Measurements from ENCODE around the gene ASTN2. TPM values are rescaled to one million over a fixed set of nuclear protein-coding genes. Genes with fewer than 3 reads are reported as not detected.

ASTN2 gene
- total RNA-seq, 1 donor from 2014 or later: 13.6 TPM

GRCh38 chr9:116689486-116690032, 725.3 kb downstream of the ASTN2 start:
- Histone ChIP-seq H3K4me3 (ENCODE audit: insufficient read depth, low read depth, low read length) (no peak overlapping the region), H3K9me3 (ENCODE audit: insufficient read depth, low read depth, low read length) (no peaks in the 10 kb centered on the region), H3K27ac (ENCODE audit: low read depth, low read length) (no peak overlapping the region), H3K4me1 (ENCODE audit: insufficient read depth, low read length) (peaks cover 42% of the 10 kb centered on the region), H4K20me1 (ENCODE audit: insufficient read depth, low read length) (peaks cover 58% of the 10 kb centered on the region), H3K9ac (ENCODE audit: low read length) (no peak overlapping the region), H3K36me3 (ENCODE audit: insufficient read depth, low read length) (no peaks in the 10 kb centered on the region), H3K4me2 (ENCODE audit: low read length) (peak overlapping the region; percentile 100), H3K79me2 (ENCODE audit: insufficient read depth, low read length) (peaks cover 80% of the 10 kb centered on the region), H2AFZ (ENCODE audit: low read depth, low read length) (no peak overlapping the region), H3K27me3 (ENCODE audit: insufficient read depth, low read length) (no peaks in the 10 kb centered on the region)
- Mint-ChIP-seq H3K4me1 (ENCODE audit: low read depth, unreplicated experiment) (peaks cover 64% of the 10 kb centered on the region), H3K36me3 (ENCODE audit: low read depth, unreplicated experiment) (no peaks in the 10 kb centered on the region), H3K27me3 (ENCODE audit: low read depth, unreplicated experiment) (no peaks in the 10 kb centered on the region), H3K4me3 (ENCODE audit: unreplicated experiment) (peak overlapping the region; percentile 91), H3K9me3 (ENCODE audit: unreplicated experiment) (no peaks in the 10 kb centered on the region), H3K27ac (ENCODE audit: unreplicated experiment) (peak overlapping the region; percentile 80)
- FAIRE-seq: no peak
- TF ChIP-seq CTCF (IDR thresholded peaks at IDR 0.05; ENCODE audit: insufficient read depth, low read depth, low read length): no peak
- TF ChIP-seq EZH2 (IDR thresholded peaks at IDR 0.05; ENCODE audit: insufficient read depth, low read length): no peak
- DNase-seq (ENCODE audit: low read depth): no peak

DNA sequence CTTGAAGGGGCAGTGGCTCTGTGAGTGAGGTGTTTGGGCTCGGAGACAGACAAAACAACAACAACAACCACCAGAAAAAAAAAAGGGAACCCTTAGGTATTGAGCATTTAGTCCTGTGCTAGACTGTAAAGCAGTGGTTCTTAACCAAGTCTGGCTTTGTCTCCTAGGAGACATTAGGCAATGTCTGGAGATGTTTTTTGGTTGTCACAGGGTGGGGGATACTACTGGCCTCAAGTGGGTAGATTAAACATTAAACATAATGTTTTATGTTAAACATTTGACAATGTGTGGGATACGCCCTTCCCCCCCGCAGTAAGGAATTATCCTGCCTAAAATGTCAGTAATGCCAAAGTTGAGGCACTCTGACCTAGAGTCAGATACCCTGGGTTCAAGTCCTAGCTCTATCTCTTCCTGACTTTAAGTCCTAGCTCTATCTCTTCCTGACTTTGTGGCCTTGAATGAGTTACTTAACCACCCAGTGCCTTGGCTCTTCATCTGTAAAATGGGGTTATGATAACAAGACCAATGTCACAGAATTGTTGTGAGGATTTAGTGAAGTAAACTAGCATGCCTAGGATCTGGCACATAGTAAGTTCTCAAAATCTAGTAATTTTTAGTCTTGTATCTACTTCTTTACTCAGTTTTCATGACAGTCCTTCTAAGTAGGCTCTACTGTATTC, 725.9 kb downstream of the ASTN2 start:
- Histone ChIP-seq H3K36me3 (ENCODE audit: insufficient read depth, low read length) (no peaks in the 10 kb centered on the region), H3K27me3 (ENCODE audit: insufficient read depth, low read length) (no peaks in the 10 kb centered on the region), H3K9me3 (ENCODE audit: insufficient read depth, low read depth, low read length) (no peaks in the 10 kb centered on the region), H3K79me2 (ENCODE audit: insufficient read depth, low read length) (peaks cover 76% of the 10 kb centered on the region), H3K4me2 (ENCODE audit: low read length) (peak overlapping the region; percentile 100), H2AFZ (ENCODE audit: low read depth, low read length) (no peak overlapping the region), H3K4me1 (ENCODE audit: insufficient read depth, low read length) (peaks cover 41% of the 10 kb centered on the region), H3K4me3 (ENCODE audit: insufficient read depth, low read depth, low read length) (peak overlapping the region; percentile 87), H3K9ac (ENCODE audit: low read length) (no peak overlapping the region), H3K27ac (ENCODE audit: low read depth, low read length) (no peak overlapping the region), H4K20me1 (ENCODE audit: insufficient read depth, low read length) (peaks cover 56% of the 10 kb centered on the region)
- H3K4me3 Mint-ChIP-seq (ENCODE audit: unreplicated experiment): peak overlapping the region; percentile 91
- H3K27me3 Mint-ChIP-seq (ENCODE audit: low read depth, unreplicated experiment): no peaks in the 10 kb centered on the region
- DNase-seq (ENCODE audit: low read depth): no peak
- FAIRE-seq: no peak
- peaks cover 64% of the 10 kb centered on the region for H3K4me1 Mint-ChIP-seq (ENCODE audit: low read depth, unreplicated experiment)
- no peak overlapping the region for H3K27ac Mint-ChIP-seq (ENCODE audit: unreplicated experiment)
- H3K9me3 Mint-ChIP-seq (ENCODE audit: unreplicated experiment): no peaks in the 10 kb centered on the region
- H3K36me3 Mint-ChIP-seq (ENCODE audit: low read depth, unreplicated experiment): no peaks in the 10 kb centered on the region
- TF ChIP-seq EZH2 (IDR thresholded peaks at IDR 0.05; ENCODE audit: insufficient read depth, low read length): no peak
- TF ChIP-seq CTCF (IDR thresholded peaks at IDR 0.05; ENCODE audit: insufficient read depth, low read depth, low read length): no peak

- H3K27me3 Mint-ChIP-seq (ENCODE audit: low read depth, unreplicated experiment): no peaks in the 10 kb centered on the region
- H3K4me2 ChIP-seq (ENCODE audit: low read length): peak overlapping the region; percentile 100
- FAIRE-seq: no peak
- H3K9me3 Mint-ChIP-seq (ENCODE audit: unreplicated experiment): peaks cover 3% of the 10 kb centered on the region
- peak overlapping the region; percentile 87 for H3K4me3 ChIP-seq (ENCODE audit: insufficient read depth, low read depth, low read length)
- peak overlapping the region; percentile 91 for H3K4me3 Mint-ChIP-seq (ENCODE audit: unreplicated experiment)
- H3K27me3 ChIP-seq (ENCODE audit: insufficient read depth, low read length): no peaks in the 10 kb centered on the region
- peaks cover 54% of the 10 kb centered on the region for H3K4me1 Mint-ChIP-seq (ENCODE audit: low read depth, unreplicated experiment)
- no peaks in the 10 kb centered on the region for H3K36me3 ChIP-seq (ENCODE audit: insufficient read depth, low read length)
- H3K9ac ChIP-seq (ENCODE audit: low read length): peak overlapping the region; percentile 92
- peaks cover 64% of the 10 kb centered on the region for H3K79me2 ChIP-seq (ENCODE audit: insufficient read depth, low read length)
- H3K27ac Mint-ChIP-seq (ENCODE audit: unreplicated experiment): peak overlapping the region; percentile 28
- no peak for TF ChIP-seq EZH2 (IDR thresholded peaks at IDR 0.05; ENCODE audit: insufficient read depth, low read length)
- TF ChIP-seq CTCF (IDR thresholded peaks at IDR 0.05; ENCODE audit: insufficient read depth, low read depth, low read length): no peak
- H3K36me3 Mint-ChIP-seq (ENCODE audit: low read depth, unreplicated experiment): no peaks in the 10 kb centered on the region
- no peaks in the 10 kb centered on the region for H3K9me3 ChIP-seq (ENCODE audit: insufficient read depth, low read depth, low read length)
- no peak for DNase-seq (ENCODE audit: low read depth)
- H3K27ac ChIP-seq (ENCODE audit: low read depth, low read length): peak overlapping the region; percentile 71
- H2AFZ ChIP-seq (ENCODE audit: low read depth, low read length): peak overlapping the region; percentile 95
- peaks cover 47% of the 10 kb centered on the region for H4K20me1 ChIP-seq (ENCODE audit: insufficient read depth, low read length)
- H3K4me1 ChIP-seq (ENCODE audit: insufficient read depth, low read length): peaks cover 30% of the 10 kb centered on the region
Measured at GRCh38 chr9:116687754-116688135, 727.1 kb downstream of the ASTN2 start.
